GM13976 (cell line): ENCODE measurements around the gene CIITA.
A peak's percentile ranks its signal among the peaks of the same experiment; 100 is the strongest.

Experiments
- DNase-seq: peaks from one replicate; pipeline ENCODE4 v3.0.0; 2012; ENCODE audit warnings: low spot score
- CTCF ChIP-seq: IDR thresholded peaks from 2 replicates; pipeline ENCODE4 v1.5.1; 2012; ENCODE audit warnings: borderline replicate concordance, mild to moderate bottlenecking; ENCODE audit not compliant: insufficient read depth; ENCODE audit errors: extremely low read depth, missing control alignments, control extremely low read depth
- in situ Hi-C: fragments of 300-500 bp; cut with MboI; formaldehyde crosslinking; loops from one replicate; pipeline ENCODE4 v1.12.0; 2022; ENCODE audit warnings: low sequenced_read_pairs, mixed read lengths, inconsistent platforms; ENCODE audit not compliant: unreplicated experiment

The CIITA gene

GRCh38 chr16:10865991-10866966 is 10.7 kb upstream of the CIITA start:
- in situ Hi-C loops: no loop called here
- DNase-seq: no peak
- TF ChIP-seq CTCF: no peak

GRCh38 chr16:10867199-10867598 is 9.8 kb upstream of the CIITA start:
- in situ Hi-C loops: no loop called here
- no peak for DNase-seq
- TF ChIP-seq CTCF: no peak

GRCh38 chr16:10868104-10868595 is 8.9 kb upstream of the CIITA start:
- no peak for TF ChIP-seq CTCF
- no peak for DNase-seq
- in situ Hi-C loops: no loop called here

- no peak for TF ChIP-seq CTCF
- peak; percentile 75 for DNase-seq
- in situ Hi-C loops: no loop called here
Observed at GRCh38 chr16:10868596-10869469, 8.2 kb upstream of the CIITA start.

GRCh38 chr16:10870137-10870776 is 6.7 kb upstream of the CIITA start:
- in situ Hi-C loops: loop anchor here (10.0 kb wide), 1 partner anchor 125 kb away; the partner anchor contains the start of gene NUBP1
- no peak for DNase-seq
- no peak for TF ChIP-seq CTCF

- no peak for DNase-seq
- in situ Hi-C loops: loop anchor here (10.0 kb wide), 1 partner anchor 126 kb away; the partner anchor contains the start of gene NUBP1
- no peak for TF ChIP-seq CTCF
Observed at GRCh38 chr16:10870808-10871156, 6.2 kb upstream of the CIITA start.
